Hepatocyte (in vitro differentiated cells): ENCODE data around the gene LCE1A.

ENCODE experiments used
- CTCF ChIP-seq: fragments of 200-600 bp; sonication (generic); IDR thresholded peaks from 2 replicates; pipeline ENCODE4 v1.5.1; 2016; ENCODE audit warnings: antibody characterized with exemption, mild to moderate bottlenecking; ENCODE audit not compliant: poor library complexity
- EZH2 ChIP-seq: fragments of 200-600 bp; sonication (generic); IDR thresholded peaks from 2 replicates; pipeline ENCODE4 v1.6.1; 2016; ENCODE audit warnings: antibody characterized with exemption, mild to moderate bottlenecking, borderline replicate concordance
- EZH2phosphoT487 ChIP-seq: fragments of 200-600 bp; sonication (generic); IDR thresholded peaks from one replicate; pipeline ENCODE4 v1.6.1; 2018; ENCODE audit warnings: antibody characterized with exemption, mild to moderate bottlenecking, low read depth, moderate library complexity; ENCODE audit not compliant: unreplicated experiment, severe bottlenecking

- TF ChIP-seq EZH2phosphoT487 (no peak), CTCF (no peak), EZH2 (no peak)
These were observed 46.2 kb downstream of the LCE1A start for GRCh38 chr1:152873495-152873894.
